Ishikawa (cell line): ENCODE measurements around the gene SPNS1.

Source experiments
- CEBPB ChIP-seq: IDR thresholded peaks from 2 replicates; pipeline ENCODE4 v1.6.1; 2012
- CREB1 ChIP-seq: IDR thresholded peaks from 2 replicates; pipeline ENCODE4 v1.6.1; 2012; ENCODE audit warnings: low read depth
- EGR1 ChIP-seq: IDR thresholded peaks from 2 replicates; pipeline ENCODE4 v1.6.1; 2012
- EP300 ChIP-seq: IDR thresholded peaks from 2 replicates; pipeline ENCODE4 v1.6.1; 2012; ENCODE audit warnings: borderline replicate concordance
- FOXM1 ChIP-seq: IDR thresholded peaks from 2 replicates; pipeline ENCODE4 v1.6.1; 2012; ENCODE audit warnings: low read depth, borderline replicate concordance
- MAX ChIP-seq: IDR thresholded peaks from 2 replicates; pipeline ENCODE4 v1.6.1; 2012
- NFIC ChIP-seq: IDR thresholded peaks from 2 replicates; pipeline ENCODE4 v1.6.1; 2012
- RAD21 ChIP-seq: IDR thresholded peaks from 2 replicates; pipeline ENCODE4 v1.6.1; 2012; ENCODE audit warnings: low read depth
- REST ChIP-seq: IDR thresholded peaks from 2 replicates; pipeline ENCODE4 v1.6.1; 2012; ENCODE audit warnings: low read depth, mild to moderate bottlenecking
- TAF1 ChIP-seq: IDR thresholded peaks from 2 replicates; pipeline ENCODE4 v1.6.1; 2012; ENCODE audit warnings: low read depth, mild to moderate bottlenecking
- TCF12 ChIP-seq: IDR thresholded peaks from 2 replicates; pipeline ENCODE4 v1.6.1; 2012; ENCODE audit warnings: low read depth
- TEAD4 ChIP-seq: IDR thresholded peaks from 2 replicates; pipeline ENCODE4 v1.6.1; 2012
- USF1 ChIP-seq: IDR thresholded peaks from 2 replicates; pipeline ENCODE4 v1.6.1; 2012
- YY1 ChIP-seq: IDR thresholded peaks from 2 replicates; pipeline ENCODE4 v1.6.1; 2012; ENCODE audit warnings: low read depth
- ZBTB7A ChIP-seq: IDR thresholded peaks from 2 replicates; pipeline ENCODE4 v1.6.1; 2012; ENCODE audit warnings: low read depth

The SPNS1 gene

GRCh38 chr16:28986492-28986891 lies 11.9 kb downstream of the SPNS1 start:
- TF ChIP-seq EP300: no peak
- no peak for TF ChIP-seq ZBTB7A
- TF ChIP-seq FOXM1: no peak
- TF ChIP-seq NFIC: no peak
- no peak for TF ChIP-seq CREB1
- TF ChIP-seq YY1: no peak
- no peak for TF ChIP-seq CEBPB
- TF ChIP-seq USF1: no peak
- no peak for TF ChIP-seq TCF12
- TF ChIP-seq MAX: no peak
- TF ChIP-seq EGR1: no peak

GRCh38 chr16:28987170-28987853 lies 12.7 kb downstream of the SPNS1 start:
- TF ChIP-seq TAF1: no peak
- TF ChIP-seq ZBTB7A: no peak
- TF ChIP-seq USF1: no peak
- TF ChIP-seq YY1: no peak

GRCh38 chr16:28989363-28989762 lies 14.8 kb downstream of the SPNS1 start:
- TF ChIP-seq CREB1 (no peak), EGR1 (no peak), NFIC (no peak), CEBPB (no peak)

GRCh38 chr16:28990375-28991040 lies 15.9 kb downstream of the SPNS1 start:
- TF ChIP-seq EGR1 (no peak), MAX (no peak), FOXM1 (no peak), TAF1 (no peak), RAD21 (no peak), YY1 (no peak), REST (no peak), CREB1 (no peak), TCF12 (no peak), USF1 (no peak), EP300 (no peak), ZBTB7A (no peak), NFIC (no peak), CEBPB (no peak), TEAD4 (no peak)

GRCh38 chr16:28991687-28992086 lies 17.1 kb downstream of the SPNS1 start:
- TF ChIP-seq YY1: no peak
- TF ChIP-seq NFIC: no peak
- no peak for TF ChIP-seq CEBPB
- no peak for TF ChIP-seq RAD21
- no peak for TF ChIP-seq FOXM1
- TF ChIP-seq MAX: no peak
- TF ChIP-seq EGR1: no peak
- no peak for TF ChIP-seq CREB1
- TF ChIP-seq ZBTB7A: no peak
- TF ChIP-seq EP300: no peak
- no peak for TF ChIP-seq TEAD4
- TF ChIP-seq USF1: no peak
- TF ChIP-seq TCF12: no peak
- TF ChIP-seq REST: no peak
- TF ChIP-seq TAF1: no peak
